ENCODE measurements around the gene RNF222. TPM values are rescaled to one million over a fixed set of nuclear protein-coding genes. Genes with fewer than 3 reads are reported as not detected.

Gene RNF222
- polyA plus RNA-seq, 2 of the 4 experiments (the other 2 are of a cell fraction), result not detected

DNA sequence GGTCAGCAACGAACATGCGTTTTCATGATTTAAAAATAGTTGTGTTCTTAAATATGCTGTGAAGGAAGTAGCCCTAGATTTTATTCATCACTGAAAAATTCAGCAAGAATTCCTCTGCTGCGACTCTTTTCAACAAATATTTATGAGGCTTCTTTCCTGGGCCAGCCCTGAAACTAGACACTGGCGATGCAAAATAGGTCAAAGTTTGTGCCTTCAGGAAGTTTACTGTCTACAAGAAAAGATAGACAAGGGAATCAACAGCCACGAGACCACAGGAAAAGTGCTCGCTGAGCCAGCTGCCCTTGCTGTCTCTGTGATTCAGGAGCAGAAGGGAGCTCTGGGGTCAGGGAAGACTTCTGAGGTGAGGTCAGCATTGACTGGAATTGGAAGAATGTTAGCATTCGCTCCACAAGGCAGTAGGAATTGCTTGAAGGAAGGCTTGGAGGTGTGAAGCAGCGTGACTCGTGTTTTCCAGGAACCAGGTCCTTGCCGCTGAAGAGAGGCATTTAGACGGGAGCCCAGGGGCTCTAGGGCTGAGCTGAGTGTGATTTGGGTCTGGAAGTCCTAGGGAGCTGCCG, 12.7 kb downstream of the RNF222 start (continued):
- TF ChIP-seq BHLHE40 (IDR thresholded peaks at IDR 0.05; ENCODE audit: low read depth, low read length) (no peak), GATA3 (IDR thresholded peaks at IDR 0.05; ENCODE audit: borderline replicate concordance) (no peak), FOSL2 (IDR thresholded peaks at IDR 0.05) (no peak), FOSL2 (CRISPR knock-in tag; IDR thresholded peaks at IDR 0.05) (peak; percentile 30; the same call in 1 of the 2 replicates)
- TF ChIP-seq, protein P1, sequence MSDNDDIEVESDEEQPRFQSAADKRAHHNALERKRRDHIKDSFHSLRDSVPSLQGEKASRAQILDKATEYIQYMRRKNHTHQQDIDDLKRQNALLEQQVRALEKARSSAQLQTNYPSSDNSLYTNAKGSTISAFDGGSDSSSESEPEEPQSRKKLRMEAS (IDR thresholded peaks at IDR 0.05), result peak; percentile 68

DNA sequence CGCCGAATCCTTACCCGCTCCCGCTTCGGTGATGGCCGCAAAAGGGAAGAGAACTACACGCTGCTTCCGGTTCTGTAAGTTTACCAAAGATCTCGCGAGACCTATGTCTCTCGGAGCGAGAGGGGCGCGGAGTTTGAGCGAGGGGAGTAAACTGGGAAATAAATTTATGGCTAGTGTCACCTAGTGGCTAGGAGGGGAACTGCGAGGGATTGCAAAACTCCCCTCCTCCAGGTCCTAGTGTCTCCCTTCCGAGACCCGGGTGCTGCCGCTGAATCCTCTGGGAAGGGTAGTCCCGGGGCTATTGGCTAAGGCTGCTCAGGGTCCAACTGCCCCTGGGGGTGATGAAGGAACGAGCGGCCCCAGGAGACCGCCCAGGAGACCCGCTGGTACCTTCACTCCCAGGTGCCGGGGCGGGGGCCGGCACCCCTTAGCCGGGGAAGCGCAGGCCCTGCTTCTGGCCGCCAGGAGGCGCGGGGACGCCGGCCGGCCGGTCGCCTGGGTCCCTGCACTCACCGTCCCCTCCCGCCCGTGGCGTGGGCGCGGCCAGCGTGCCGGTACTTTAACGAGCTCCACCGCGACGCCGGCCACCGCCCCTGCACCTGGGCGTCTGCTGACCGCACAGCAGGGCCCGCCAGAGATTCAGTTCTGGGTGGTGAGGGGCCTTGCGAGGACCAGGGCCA, 14.3 kb downstream of the RNF222 start, which contains the start of gene RPL26:
TSS of gene RPL26 (minus strand) at position 51 of the 680 bp plus-strand sequence. CDS start 883 bp downstream, outside the sequence.
- H3K4me1 ChIP-seq, result peaks cover 44% of the 10 kb centered on the region
- peak within 1 kb of the TSS; percentile 97 for H3K4me3 ChIP-seq
- ATAC-seq, result peak; percentile 91 to 93
- POLR2A ChIA-PET, result interaction anchor here (0.5 to 2.8 kb wide), 14 partner anchors 9 to 363 kb away, joined by 3 to 21 read pairs (median 4); partner anchors contain the start of genes CTC1, MYH10 and NDEL1
- FAIRE-seq, result peak; percentile 84
- H3K4me2 ChIP-seq, result peak within 1 kb of the TSS; percentile 95
- WGBS (ENCODE audit: missing lambda C conversion rate), result 1% methylated on average over 23 of the region's 55 CpGs
- H3K27ac ChIP-seq, result peak within 1 kb of the TSS; percentile 93 to 99
- CTCF ChIA-PET, result interaction anchor here (0.5 to 8.2 kb wide), 67 partner anchors 8 to 1620 kb away, joined by 3 to 82 read pairs (median 4); partner anchors contain the start of genes MYH10, NDEL1, ODF4 and RNF222
- H3K9me3 ChIP-seq, result no peaks in the 10 kb centered on the region
- peak; percentile 97 to 99 for DNase-seq (ENCODE audit: low read depth in 1 of 2, low spot score in 1 of 2)
- peak; percentile 26 to 86 for TF ChIP-seq RAD21 (conservative IDR thresholded peaks at IDR 0.05 in 1 of 2, IDR thresholded peaks at IDR 0.05 in 1 of 2)
- peak; percentile 68 for TF ChIP-seq GATA3 (IDR thresholded peaks at IDR 0.05; ENCODE audit: borderline replicate concordance)
- TF ChIP-seq, protein P2, sequence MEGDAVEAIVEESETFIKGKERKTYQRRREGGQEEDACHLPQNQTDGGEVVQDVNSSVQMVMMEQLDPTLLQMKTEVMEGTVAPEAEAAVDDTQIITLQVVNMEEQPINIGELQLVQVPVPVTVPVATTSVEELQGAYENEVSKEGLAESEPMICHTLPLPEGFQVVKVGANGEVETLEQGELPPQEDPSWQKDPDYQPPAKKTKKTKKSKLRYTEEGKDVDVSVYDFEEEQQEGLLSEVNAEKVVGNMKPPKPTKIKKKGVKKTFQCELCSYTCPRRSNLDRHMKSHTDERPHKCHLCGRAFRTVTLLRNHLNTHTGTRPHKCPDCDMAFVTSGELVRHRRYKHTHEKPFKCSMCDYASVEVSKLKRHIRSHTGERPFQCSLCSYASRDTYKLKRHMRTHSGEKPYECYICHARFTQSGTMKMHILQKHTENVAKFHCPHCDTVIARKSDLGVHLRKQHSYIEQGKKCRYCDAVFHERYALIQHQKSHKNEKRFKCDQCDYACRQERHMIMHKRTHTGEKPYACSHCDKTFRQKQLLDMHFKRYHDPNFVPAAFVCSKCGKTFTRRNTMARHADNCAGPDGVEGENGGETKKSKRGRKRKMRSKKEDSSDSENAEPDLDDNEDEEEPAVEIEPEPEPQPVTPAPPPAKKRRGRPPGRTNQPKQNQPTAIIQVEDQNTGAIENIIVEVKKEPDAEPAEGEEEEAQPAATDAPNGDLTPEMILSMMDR (IDR thresholded peaks at IDR 0.05), result peak; percentile 99
- peak; percentile 98 for TF ChIP-seq POLR2A (IDR thresholded peaks at IDR 0.05; ENCODE audit: low read length)
- TF ChIP-seq, protein P3, sequence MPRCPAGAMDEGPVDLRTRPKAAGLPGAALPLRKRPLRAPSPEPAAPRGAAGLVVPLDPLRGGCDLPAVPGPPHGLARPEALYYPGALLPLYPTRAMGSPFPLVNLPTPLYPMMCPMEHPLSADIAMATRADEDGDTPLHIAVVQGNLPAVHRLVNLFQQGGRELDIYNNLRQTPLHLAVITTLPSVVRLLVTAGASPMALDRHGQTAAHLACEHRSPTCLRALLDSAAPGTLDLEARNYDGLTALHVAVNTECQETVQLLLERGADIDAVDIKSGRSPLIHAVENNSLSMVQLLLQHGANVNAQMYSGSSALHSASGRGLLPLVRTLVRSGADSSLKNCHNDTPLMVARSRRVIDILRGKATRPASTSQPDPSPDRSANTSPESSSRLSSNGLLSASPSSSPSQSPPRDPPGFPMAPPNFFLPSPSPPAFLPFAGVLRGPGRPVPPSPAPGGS (IDR thresholded peaks at IDR 0.05), result peak; percentile 98; the same call in 2 of the 3 replicates
- no peak for TF ChIP-seq HOXA7 (CRISPR knock-in tag; IDR thresholded peaks at IDR 0.05)
- TF ChIP-seq CEBPB (IDR thresholded peaks at IDR 0.05), result peak; percentile 95 to 98
- TF ChIP-seq EHMT2 (IDR thresholded peaks at IDR 0.05; ENCODE audit: low read depth), result no peak
- TF ChIP-seq, protein P1 (IDR thresholded peaks at IDR 0.05), result peak; percentile 46
- TF ChIP-seq MAFK (IDR thresholded peaks at IDR 0.05; ENCODE audit: partially characterized antibody), result no peak
- TF ChIP-seq JUN (IDR thresholded peaks at IDR 0.05), result peak; percentile 97 to 99; a peak in 3 of 5 replicates
- TF ChIP-seq, protein P4, sequence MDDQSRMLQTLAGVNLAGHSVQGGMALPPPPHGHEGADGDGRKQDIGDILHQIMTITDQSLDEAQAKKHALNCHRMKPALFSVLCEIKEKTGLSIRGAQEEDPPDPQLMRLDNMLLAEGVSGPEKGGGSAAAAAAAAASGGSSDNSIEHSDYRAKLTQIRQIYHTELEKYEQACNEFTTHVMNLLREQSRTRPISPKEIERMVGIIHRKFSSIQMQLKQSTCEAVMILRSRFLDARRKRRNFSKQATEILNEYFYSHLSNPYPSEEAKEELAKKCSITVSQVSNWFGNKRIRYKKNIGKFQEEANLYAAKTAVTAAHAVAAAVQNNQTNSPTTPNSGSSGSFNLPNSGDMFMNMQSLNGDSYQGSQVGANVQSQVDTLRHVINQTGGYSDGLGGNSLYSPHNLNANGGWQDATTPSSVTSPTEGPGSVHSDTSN (IDR thresholded peaks at IDR 0.05), result no peak
- no peak for TF ChIP-seq HOXB13 (CRISPR knock-in tag; IDR thresholded peaks at IDR 0.05; ENCODE audit: low read depth)
- TF ChIP-seq, protein P5, sequence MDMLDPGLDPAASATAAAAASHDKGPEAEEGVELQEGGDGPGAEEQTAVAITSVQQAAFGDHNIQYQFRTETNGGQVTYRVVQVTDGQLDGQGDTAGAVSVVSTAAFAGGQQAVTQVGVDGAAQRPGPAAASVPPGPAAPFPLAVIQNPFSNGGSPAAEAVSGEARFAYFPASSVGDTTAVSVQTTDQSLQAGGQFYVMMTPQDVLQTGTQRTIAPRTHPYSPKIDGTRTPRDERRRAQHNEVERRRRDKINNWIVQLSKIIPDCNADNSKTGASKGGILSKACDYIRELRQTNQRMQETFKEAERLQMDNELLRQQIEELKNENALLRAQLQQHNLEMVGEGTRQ (IDR thresholded peaks at IDR 0.05), result no peak
- TF ChIP-seq RNF2 (IDR thresholded peaks at IDR 0.05; ENCODE audit: borderline replicate concordance, low read depth), result no peak
- TF ChIP-seq, protein P6, sequence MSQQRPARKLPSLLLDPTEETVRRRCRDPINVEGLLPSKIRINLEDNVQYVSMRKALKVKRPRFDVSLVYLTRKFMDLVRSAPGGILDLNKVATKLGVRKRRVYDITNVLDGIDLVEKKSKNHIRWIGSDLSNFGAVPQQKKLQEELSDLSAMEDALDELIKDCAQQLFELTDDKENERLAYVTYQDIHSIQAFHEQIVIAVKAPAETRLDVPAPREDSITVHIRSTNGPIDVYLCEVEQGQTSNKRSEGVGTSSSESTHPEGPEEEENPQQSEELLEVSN (IDR thresholded peaks at IDR 0.05; ENCODE audit: borderline replicate concordance, low read depth), result peak; percentile 81
- TF ChIP-seq, protein P7, sequence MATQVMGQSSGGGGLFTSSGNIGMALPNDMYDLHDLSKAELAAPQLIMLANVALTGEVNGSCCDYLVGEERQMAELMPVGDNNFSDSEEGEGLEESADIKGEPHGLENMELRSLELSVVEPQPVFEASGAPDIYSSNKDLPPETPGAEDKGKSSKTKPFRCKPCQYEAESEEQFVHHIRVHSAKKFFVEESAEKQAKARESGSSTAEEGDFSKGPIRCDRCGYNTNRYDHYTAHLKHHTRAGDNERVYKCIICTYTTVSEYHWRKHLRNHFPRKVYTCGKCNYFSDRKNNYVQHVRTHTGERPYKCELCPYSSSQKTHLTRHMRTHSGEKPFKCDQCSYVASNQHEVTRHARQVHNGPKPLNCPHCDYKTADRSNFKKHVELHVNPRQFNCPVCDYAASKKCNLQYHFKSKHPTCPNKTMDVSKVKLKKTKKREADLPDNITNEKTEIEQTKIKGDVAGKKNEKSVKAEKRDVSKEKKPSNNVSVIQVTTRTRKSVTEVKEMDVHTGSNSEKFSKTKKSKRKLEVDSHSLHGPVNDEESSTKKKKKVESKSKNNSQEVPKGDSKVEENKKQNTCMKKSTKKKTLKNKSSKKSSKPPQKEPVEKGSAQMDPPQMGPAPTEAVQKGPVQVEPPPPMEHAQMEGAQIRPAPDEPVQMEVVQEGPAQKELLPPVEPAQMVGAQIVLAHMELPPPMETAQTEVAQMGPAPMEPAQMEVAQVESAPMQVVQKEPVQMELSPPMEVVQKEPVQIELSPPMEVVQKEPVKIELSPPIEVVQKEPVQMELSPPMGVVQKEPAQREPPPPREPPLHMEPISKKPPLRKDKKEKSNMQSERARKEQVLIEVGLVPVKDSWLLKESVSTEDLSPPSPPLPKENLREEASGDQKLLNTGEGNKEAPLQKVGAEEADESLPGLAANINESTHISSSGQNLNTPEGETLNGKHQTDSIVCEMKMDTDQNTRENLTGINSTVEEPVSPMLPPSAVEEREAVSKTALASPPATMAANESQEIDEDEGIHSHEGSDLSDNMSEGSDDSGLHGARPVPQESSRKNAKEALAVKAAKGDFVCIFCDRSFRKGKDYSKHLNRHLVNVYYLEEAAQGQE (IDR thresholded peaks at IDR 0.05), result peak; percentile 86
- TF ChIP-seq, protein P8, sequence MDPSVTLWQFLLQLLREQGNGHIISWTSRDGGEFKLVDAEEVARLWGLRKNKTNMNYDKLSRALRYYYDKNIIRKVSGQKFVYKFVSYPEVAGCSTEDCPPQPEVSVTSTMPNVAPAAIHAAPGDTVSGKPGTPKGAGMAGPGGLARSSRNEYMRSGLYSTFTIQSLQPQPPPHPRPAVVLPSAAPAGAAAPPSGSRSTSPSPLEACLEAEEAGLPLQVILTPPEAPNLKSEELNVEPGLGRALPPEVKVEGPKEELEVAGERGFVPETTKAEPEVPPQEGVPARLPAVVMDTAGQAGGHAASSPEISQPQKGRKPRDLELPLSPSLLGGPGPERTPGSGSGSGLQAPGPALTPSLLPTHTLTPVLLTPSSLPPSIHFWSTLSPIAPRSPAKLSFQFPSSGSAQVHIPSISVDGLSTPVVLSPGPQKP (IDR thresholded peaks at IDR 0.05; ENCODE audit: low read depth, low read length), result peak; percentile 78; the same call in 1 of the 2 replicates
- TF ChIP-seq FOSL2 (IDR thresholded peaks at IDR 0.05), result 0 out of 2 replicates have a peak, but pooled peaks have one; percentile 4
- no peak; the same call in 1 of the 2 replicates for TF ChIP-seq FOSL2 (CRISPR knock-in tag; IDR thresholded peaks at IDR 0.05)
- TF ChIP-seq JUNB (IDR thresholded peaks at IDR 0.05), result no peak
- TF ChIP-seq, protein P9, sequence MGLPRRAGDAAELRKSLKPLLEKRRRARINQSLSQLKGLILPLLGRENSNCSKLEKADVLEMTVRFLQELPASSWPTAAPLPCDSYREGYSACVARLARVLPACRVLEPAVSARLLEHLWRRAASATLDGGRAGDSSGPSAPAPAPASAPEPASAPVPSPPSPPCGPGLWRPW (IDR thresholded peaks at IDR 0.05), result no peak
- peak; percentile 95 for TF ChIP-seq SMC3 (IDR thresholded peaks at IDR 0.05)
